Nucleus accumbens (tissue), 56 donors: ENCODE measurements around the gene BGN.

Experiments used
- DNase-seq, 56 donors: peaks; one replicate each; lab custom pipeline; 2025; lab: John Stamatoyannopoulos, UW

BGN gene

GRCh38 chrX:153494541-153495361 lies at the start of gene BGN:
Gene BGN (plus strand): TSS chrX:153494980. CDS start chrX:153504632, 9,652 bp downstream.
- DNase-seq, result peak in 15 of 56 donors; percentile 1 to 51 (median 20)

- DNase-seq, result no peak
These were observed 49.5 kb upstream of the BGN start for GRCh38 chrX:153445106-153445855.

GRCh38 chrX:153445856-153446635 lies 48.7 kb upstream of the BGN start, which contains the start of gene TREX2:
Gene TREX2 (minus strand): TSS chrX:153446056. CDS start chrX:153445430, 626 bp downstream.
- no peak for DNase-seq

GRCh38 chrX:153446636-153446936 lies 48.2 kb upstream of the BGN start:
- DNase-seq, result no peak

GRCh38 chrX:153446950-153447580 lies 47.7 kb upstream of the BGN start:
- DNase-seq, result no peak

- DNase-seq, result no peak
These were observed 47.2 kb upstream of the BGN start for GRCh38 chrX:153447581-153447960.

- no peak for DNase-seq
These were observed 46.0 kb upstream of the BGN start for GRCh38 chrX:153448556-153449367.

GRCh38 chrX:153449368-153450113 lies 45.2 kb upstream of the BGN start:
- DNase-seq, result no peak

GRCh38 chrX:153450114-153450948 lies 44.4 kb upstream of the BGN start:
- DNase-seq, result no peak

GRCh38 chrX:153450949-153451277 lies 43.9 kb upstream of the BGN start:
- no peak for DNase-seq

- DNase-seq, result peak in 1 of 56 donors; percentile 5
These were observed 39.8 kb upstream of the BGN start for GRCh38 chrX:153454901-153455550.

- no peak for DNase-seq
These were observed 39.2 kb upstream of the BGN start for GRCh38 chrX:153455571-153455970.

GRCh38 chrX:153456161-153456560 lies 38.6 kb upstream of the BGN start:
- DNase-seq, result peak in 14 of 56 donors; percentile 4 to 43 (median 12)

GRCh38 chrX:153456704-153457103 lies 38.1 kb upstream of the BGN start:
- DNase-seq, result no peak

GRCh38 chrX:153457136-153457825 lies 37.5 kb upstream of the BGN start:
- no peak for DNase-seq

GRCh38 chrX:153457827-153458466 lies 36.8 kb upstream of the BGN start:
- no peak for DNase-seq

GRCh38 chrX:153458476-153458875 lies 36.3 kb upstream of the BGN start:
- DNase-seq, result no peak
